GM19240 (cell line): ENCODE measurements around the gene NTSR1.

Source experiments
- DNase-seq: peaks from one replicate; pipeline ENCODE4 v3.0.0; 2011; ENCODE audit warnings: low spot score; ENCODE audit not compliant: insufficient read length

NTSR1 gene

DNA sequence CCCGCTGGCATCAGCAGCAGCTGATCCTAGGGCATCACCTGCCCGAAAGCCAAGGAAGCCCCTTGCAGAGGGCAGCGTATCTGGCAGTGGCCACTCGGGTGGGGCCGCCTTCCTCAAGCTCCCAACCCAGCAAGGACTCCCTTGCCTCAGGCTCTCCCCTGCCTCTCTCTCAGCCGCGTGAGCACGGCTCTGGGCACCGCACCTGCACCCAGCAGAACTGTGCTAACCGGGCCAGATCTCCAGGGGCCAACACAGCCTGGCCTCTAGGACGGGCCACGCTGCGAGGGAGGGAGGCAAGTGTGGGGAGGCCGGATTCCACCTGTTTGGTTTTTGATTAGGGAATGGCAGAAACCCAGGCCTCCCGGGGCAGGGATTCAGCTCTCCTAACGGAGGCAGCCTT is 75.9 kb downstream of the NTSR1 start:
- no peak for DNase-seq

DNA sequence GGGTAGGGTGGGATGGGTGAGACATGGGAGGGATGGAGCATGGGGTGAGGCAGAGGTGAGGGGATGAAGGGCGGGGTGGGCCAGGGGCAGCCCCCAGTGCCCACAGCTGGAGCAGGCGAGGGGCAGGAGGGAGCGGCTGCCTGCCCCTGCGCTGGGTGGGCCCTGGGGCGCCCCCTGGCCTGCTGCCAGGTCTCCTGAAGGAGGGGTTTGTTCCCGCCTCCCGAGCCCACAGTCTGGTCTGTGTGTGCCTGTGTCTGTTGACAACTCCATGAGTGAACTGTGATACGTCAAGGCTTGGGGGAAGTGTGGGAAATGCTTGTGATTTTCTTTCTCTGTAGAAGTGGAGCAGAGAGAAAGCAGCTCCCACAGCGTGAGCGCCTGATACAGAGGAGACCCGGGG is 76.8 kb downstream of the NTSR1 start:
- no peak for DNase-seq

- DNase-seq: no peak
Observed at GRCh38 chr20:62786157-62786556, 77.5 kb downstream of the NTSR1 start.

GRCh38 chr20:62787321-62787720 is 78.7 kb downstream of the NTSR1 start:
- DNase-seq: no peak

DNA sequence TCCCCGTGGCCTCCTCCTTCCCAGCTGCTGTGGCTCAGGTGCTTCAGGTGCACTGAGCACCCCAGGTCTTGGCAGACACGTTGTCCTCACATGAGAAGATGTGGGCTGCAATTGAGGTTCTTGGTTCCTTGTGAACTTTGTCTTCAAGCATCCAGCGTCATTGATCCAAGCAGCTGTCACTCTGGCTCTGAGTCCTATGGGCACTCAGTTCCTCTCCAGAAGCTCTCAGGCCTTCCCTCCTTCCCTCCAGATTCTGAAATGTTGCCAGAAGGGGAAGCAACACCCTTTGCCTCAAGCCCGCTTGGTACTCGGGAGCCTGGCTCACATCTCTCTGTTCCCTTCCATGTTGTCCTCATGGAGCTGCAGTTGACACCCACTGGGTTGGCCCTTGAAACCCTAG is 79.2 kb downstream of the NTSR1 start:
- no peak for DNase-seq

- no peak for DNase-seq
Observed at GRCh38 chr20:62788607-62789006, 80.0 kb downstream of the NTSR1 start.

GRCh38 chr20:62790075-62790474 is 81.4 kb downstream of the NTSR1 start:
- DNase-seq: no peak

DNA sequence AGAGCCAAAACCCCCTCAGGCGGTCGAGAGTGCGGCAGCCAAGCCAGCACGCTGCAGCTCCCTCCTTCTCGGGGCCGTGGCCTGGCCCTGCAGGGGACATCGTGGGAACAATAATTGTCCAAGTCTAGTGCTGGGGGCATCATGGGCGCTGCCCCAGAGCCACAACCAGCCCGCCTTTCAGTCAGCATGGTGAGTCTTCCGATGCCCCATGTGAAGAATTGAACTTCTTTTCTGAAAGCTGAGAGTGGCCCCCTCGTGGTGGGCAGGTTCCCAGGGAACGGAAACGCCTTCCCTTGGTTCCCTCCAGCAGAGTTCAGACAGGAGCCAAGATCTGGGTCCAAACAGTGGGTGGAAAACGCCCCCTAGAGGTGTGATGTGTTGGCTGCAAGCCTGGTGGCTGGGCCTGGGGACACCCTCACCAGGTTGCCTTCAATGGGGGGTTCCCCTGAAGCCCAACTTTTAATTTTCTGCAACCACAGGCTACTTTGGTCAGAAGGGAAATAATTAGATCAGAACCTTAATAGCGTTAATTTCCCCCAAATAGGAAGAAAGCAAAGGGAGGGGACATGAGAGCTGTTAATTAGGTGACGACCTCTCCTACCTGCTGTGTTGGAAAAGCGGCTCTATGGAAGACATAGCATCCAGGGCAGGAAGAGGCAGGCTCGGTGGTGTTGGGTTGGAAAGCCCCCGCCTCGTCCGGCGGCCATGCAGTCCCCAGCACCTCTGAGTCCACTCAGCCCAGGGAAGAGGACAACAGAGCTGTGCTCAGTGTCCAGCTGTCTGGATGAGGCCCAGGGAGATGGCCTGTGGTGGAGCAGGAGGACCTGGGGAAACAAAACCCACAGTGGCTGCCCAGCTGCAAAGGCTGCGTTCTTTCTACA is 82.9 kb downstream of the NTSR1 start:
- no peak for DNase-seq

DNA sequence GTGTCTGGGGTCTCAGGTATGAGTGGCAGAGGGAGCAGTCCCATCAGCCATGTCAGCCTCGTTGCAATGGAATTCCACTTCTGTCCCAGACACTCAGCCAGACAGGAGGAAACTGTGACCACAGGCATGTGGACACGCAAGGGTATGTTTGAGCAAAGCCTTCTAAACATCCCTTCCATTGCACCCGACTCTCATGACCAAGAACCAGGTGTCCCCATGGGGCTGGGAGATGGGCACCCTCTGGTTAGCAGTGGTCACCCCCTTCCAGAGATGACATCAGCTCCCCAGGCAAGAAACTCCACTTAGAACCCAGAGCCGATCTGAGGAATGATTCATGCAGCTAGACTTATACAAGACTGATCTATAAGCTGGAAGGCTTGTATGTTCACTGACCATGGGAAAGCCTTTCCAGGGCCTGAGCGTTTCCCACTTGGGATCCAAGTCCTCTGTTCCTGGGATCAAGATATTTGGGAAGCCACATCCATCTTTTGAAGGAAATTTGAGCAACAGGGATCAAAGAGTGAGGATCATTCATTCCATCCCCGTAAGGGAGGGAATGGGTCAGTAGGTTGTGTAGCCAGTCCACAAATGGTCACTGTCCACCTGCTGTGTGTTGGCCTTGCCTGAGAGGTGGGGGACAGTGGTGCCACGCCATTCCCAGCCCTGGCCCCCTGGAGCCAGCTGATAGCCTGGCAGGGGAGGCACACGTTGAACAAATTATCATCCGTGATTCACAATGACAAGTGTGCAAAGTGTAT is 83.7 kb downstream of the NTSR1 start:
- DNase-seq: no peak

DNA sequence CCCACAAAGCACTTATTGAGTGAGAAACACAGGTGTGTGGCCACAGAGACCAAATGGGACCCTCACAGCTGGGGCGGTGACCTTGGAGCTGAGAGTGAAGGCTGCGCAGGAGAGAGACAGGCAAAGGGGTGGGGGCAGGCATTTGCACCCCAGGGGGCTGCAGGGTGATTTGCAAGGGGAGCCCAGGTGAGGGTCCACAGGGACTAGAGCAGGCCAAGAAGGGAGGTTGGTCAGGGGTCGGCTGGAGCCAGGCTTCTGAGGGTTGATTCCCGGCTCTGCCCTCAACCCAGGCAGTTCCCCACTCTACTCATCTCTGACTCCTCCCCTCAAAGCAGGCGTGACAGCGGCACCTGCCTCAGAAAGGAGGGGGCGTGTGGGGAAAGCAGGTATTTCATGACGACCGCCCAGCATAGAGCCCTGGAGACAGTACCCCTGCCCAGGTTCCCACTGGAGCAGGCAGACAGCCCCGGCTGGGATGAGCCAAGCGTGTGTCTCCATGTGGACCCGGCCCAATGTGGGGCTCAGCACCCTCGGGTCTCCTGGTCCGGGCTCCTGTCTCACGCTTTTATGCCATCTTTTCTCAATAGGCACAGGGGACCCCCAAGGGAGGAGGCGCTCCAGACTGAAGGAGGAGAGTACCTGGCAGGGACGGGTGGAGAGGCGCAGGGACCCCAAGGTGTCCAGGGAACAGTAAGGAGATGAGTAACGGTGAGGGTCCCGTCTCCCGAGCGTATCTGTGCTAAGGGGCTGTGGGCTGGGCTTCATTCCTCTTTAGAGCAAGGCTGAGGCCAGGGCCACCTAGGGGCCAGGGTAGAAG is 84.5 kb downstream of the NTSR1 start:
- DNase-seq: no peak

DNA sequence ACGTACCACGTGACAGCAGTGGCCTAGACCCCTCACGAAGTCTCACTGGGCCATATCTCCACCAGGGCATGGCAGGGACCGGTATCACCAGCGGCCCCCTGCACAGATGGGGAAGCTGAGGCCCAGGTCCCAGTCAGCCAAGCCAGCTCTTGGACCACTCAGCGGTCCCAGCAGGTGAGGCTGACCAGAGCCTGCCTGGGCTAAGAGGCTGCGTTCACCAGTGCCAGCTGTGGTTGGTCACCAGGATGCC is 85.0 kb downstream of the NTSR1 start:
- no peak for DNase-seq

DNA sequence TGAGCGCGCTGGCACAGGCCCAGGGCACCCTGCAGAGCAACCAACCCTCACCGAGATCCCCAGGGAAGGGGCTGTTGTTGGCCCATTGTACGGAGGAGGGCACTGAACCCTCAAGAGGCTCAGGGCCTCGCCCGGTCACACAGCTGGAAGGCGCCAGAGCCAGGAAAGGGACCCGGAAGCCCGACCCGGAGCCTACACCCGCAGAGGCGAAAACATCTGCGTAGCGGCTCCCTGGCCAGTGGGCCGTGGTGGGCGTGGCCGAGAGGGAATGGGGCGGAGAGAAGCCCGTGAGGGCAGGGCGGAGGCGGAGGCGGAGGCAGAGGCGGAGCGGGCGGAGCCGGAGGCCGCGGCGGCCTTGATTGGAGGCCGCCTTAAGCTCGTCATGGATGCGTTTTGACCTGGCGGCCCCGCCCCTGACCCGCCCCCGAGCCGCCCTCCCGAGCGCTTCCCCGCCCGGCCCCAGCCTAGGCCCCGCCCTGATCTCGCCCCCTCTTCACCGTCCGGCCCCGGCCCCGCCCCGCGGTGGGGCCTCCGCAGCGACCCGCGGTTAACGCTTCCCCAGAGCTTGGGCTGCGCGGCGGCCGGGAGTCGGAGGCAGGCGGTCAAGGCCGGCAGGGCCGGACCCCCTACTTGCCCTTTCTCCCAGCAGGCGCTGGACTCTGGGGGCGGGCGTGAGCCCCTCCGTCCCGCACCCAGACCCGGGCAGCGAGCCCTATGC is 85.5 kb downstream of the NTSR1 start:
- DNase-seq: peak; percentile 91

DNA sequence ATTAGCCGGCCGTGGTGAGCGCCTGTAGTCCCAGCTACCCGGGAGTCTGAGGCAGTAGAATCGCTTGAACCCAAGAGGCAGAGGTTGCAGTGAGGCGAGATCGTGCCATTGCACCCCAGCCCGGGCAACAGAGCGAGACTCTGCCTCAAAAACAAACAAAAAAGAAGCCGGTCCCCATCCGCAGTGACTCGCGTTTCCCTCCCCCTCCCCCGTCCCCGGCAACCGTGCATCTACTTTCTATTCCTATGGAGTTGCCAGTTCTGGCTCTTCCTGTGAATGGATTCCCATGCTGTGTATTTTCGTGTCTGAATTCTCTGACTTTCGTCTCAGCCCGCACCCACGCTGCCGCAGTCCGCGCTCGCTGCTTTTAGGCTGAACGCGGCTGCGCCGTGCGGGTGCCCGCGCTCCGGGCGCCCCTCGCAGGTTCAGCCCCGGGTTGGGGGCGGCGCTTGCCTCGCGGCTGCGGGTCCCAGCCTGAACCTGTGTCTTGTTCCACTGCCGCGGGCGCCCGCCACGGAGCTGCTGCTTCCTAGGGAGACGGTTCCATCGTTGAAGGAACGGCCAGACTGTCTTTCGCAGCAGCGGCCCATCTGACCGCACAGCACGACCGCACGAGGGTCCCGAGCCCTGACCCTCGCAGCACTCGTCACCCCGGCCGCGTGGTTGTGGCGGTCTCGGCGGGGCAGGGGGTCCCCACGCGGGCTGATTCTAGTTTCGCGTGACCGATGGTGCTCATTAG is 86.6 kb downstream of the NTSR1 start:
- DNase-seq: no peak

DNA sequence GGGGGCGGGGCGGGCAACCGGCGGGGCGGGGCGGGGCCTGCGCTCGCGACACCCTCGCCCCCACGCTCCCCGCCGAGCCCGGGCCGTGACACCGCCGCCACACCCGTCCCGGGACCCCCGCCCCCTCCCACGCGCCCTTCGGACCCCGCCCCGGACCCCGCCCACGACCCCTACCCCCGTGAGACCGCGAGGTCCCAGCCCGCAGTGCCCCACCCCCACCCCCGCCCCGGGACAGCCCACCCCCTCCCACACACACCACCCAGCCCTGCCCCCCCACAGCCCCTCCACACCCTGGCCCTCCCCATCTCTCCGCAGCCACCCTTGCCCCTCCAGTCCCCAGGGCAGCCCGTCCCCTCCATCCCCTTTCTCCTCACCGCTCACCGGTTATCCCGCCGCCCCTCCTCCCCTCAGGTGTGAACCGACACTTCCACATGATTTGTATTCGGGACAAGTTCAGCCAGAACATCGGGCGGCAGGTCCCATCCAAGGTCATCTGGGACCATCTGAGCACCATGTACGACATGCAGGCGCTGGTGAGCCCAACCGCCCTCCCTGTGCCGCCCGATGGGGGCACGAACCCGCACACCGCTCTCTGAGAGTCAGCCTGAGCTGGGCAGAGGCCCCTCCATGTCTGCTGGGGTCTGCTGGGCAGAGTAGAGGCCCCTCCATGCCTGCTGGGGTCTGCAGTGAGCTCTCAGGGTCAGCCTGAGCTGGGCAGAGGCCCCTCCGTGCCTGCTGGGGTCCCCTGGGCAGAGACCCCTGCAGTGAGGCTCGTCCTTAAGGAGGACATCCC is 88.3 kb downstream of the NTSR1 start:
- no peak for DNase-seq

DNA sequence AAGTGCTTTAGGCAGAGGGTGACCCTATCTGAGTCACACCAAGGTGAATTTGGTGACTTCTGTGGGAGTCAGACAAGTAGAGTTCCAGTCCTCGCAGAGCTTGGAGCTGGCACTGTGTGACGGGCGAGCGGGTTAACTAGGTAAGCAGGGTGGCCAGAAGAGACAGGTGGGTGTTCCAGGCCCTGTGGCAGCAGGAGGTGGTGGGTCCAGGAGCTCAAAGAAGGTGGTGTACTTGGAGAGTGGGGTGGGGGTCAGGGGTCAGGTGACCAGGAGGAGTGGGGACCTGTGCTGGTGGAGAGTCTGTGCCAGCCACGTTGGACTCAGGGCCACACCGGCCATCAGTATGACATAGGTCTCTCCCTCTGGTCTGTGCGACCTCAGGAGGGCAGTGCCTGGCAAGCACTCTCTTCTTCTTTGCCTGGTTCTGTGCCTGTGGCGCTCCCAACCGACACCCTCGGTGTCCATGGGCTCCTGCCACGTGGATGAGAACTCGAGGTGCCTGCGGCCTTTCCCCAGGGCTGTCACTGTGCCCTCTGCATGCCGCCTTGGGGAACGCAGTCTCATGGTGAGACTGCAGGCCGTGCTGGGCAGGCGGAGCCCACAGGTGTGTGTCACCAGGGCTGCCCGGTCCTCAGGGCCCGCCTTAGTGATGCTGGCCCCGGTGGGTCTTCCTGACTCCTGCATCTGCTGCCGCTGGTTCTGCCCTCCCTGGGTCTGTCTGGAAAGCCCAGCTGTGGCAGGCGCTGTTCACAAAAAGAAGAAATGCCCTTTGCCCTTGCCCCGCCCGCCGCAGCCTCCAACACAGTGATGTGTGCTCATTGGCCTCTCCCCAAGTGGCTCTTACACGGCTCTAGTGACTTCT is 89.3 kb downstream of the NTSR1 start:
- DNase-seq: no peak

GRCh38 chr20:62799036-62799435 is 90.4 kb downstream of the NTSR1 start:
- DNase-seq: no peak

GRCh38 chr20:62799459-62799858 is 90.8 kb downstream of the NTSR1 start:
- no peak for DNase-seq

GRCh38 chr20:62799873-62800272 is 91.2 kb downstream of the NTSR1 start:
- no peak for DNase-seq
